ENCODE measurements around the gene STEAP2. TPM values are rescaled to one million over a fixed set of nuclear protein-coding genes. Genes with fewer than 3 reads are reported as not detected.

STEAP2 gene
- total RNA-seq, 1 donor from 2014 or later, result 2.3 TPM

- Mint-ChIP-seq H3K4me1 (ENCODE audit: low read depth, unreplicated experiment) (no peaks in the 10 kb centered on the region), H3K9me3 (ENCODE audit: unreplicated experiment) (peaks cover 5% of the 10 kb centered on the region), H3K4me3 (ENCODE audit: unreplicated experiment) (no peak overlapping the region), H3K27me3 (ENCODE audit: low read depth, unreplicated experiment) (no peaks in the 10 kb centered on the region), H3K36me3 (ENCODE audit: low read depth, unreplicated experiment) (no peaks in the 10 kb centered on the region), H3K27ac (ENCODE audit: unreplicated experiment) (no peak overlapping the region)
- Histone ChIP-seq H3K79me2 (ENCODE audit: insufficient read depth, low read length) (no peaks in the 10 kb centered on the region), H4K20me1 (ENCODE audit: insufficient read depth, low read length) (no peaks in the 10 kb centered on the region), H3K36me3 (ENCODE audit: insufficient read depth, low read length) (no peaks in the 10 kb centered on the region), H3K9ac (ENCODE audit: low read length) (no peak overlapping the region), H3K4me2 (ENCODE audit: low read length) (no peak overlapping the region), H3K27me3 (ENCODE audit: insufficient read depth, low read length) (no peaks in the 10 kb centered on the region), H3K4me1 (ENCODE audit: insufficient read depth, low read length) (no peaks in the 10 kb centered on the region), H3K27ac (ENCODE audit: low read depth, low read length) (no peak overlapping the region), H3K4me3 (ENCODE audit: insufficient read depth, low read depth, low read length) (no peak overlapping the region), H3K9me3 (ENCODE audit: insufficient read depth, low read depth, low read length) (no peaks in the 10 kb centered on the region), H2AFZ (ENCODE audit: low read depth, low read length) (no peak overlapping the region)
- TF ChIP-seq CTCF (IDR thresholded peaks at IDR 0.05; ENCODE audit: insufficient read depth, low read depth, low read length), result no peak
- no peak for TF ChIP-seq EZH2 (IDR thresholded peaks at IDR 0.05; ENCODE audit: insufficient read depth, low read length)
- FAIRE-seq (no peak), DNase-seq (ENCODE audit: low read depth) (no peak)
These were observed 24.0 kb upstream of the STEAP2 start for GRCh38 chr7:90187507-90188050.

DNA sequence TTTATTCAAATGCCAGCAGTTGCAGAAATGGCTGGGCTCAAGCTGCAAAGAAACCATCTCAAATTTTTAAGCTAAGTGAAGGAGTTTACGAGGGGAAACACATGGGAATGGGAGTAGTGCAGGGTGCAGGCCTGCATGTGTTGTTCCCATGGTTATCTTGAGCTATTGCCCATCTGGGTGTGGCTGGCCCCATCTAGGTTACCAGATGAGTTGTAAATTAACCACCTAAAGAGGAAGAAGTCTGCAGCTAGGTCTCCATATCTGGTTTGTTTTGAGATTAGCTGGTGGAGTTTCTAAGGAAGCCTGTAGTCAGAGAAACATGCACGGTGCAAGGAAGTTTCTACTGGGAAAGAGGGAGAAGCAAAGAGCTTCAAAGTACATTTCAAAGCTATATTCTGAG is 23.3 kb upstream of the STEAP2 start:
- Mint-ChIP-seq H3K36me3 (ENCODE audit: low read depth, unreplicated experiment) (no peaks in the 10 kb centered on the region), H3K9me3 (ENCODE audit: unreplicated experiment) (peaks cover 5% of the 10 kb centered on the region), H3K27ac (ENCODE audit: unreplicated experiment) (no peak overlapping the region), H3K4me3 (ENCODE audit: unreplicated experiment) (no peak overlapping the region), H3K27me3 (ENCODE audit: low read depth, unreplicated experiment) (no peaks in the 10 kb centered on the region), H3K4me1 (ENCODE audit: low read depth, unreplicated experiment) (peaks cover 3% of the 10 kb centered on the region)
- Histone ChIP-seq H3K4me1 (ENCODE audit: insufficient read depth, low read length) (no peaks in the 10 kb centered on the region), H2AFZ (ENCODE audit: low read depth, low read length) (no peak overlapping the region), H3K4me3 (ENCODE audit: insufficient read depth, low read depth, low read length) (no peak overlapping the region), H3K79me2 (ENCODE audit: insufficient read depth, low read length) (no peaks in the 10 kb centered on the region), H3K27me3 (ENCODE audit: insufficient read depth, low read length) (no peaks in the 10 kb centered on the region), H3K27ac (ENCODE audit: low read depth, low read length) (no peak overlapping the region), H3K9me3 (ENCODE audit: insufficient read depth, low read depth, low read length) (no peaks in the 10 kb centered on the region), H3K36me3 (ENCODE audit: insufficient read depth, low read length) (no peaks in the 10 kb centered on the region), H3K9ac (ENCODE audit: low read length) (no peak overlapping the region), H4K20me1 (ENCODE audit: insufficient read depth, low read length) (no peaks in the 10 kb centered on the region), H3K4me2 (ENCODE audit: low read length) (no peak overlapping the region)
- TF ChIP-seq EZH2 (IDR thresholded peaks at IDR 0.05; ENCODE audit: insufficient read depth, low read length) (no peak), CTCF (IDR thresholded peaks at IDR 0.05; ENCODE audit: insufficient read depth, low read depth, low read length) (no peak)
- DNase-seq (ENCODE audit: low read depth), result no peak
- FAIRE-seq, result no peak

- H3K9ac ChIP-seq (ENCODE audit: low read length), result no peak overlapping the region
- H2AFZ ChIP-seq (ENCODE audit: low read depth, low read length), result no peak overlapping the region
- H3K27ac ChIP-seq (ENCODE audit: low read depth, low read length), result no peak overlapping the region
- no peaks in the 10 kb centered on the region for H3K9me3 ChIP-seq (ENCODE audit: insufficient read depth, low read depth, low read length)
- FAIRE-seq, result no peak
- no peaks in the 10 kb centered on the region for H4K20me1 ChIP-seq (ENCODE audit: insufficient read depth, low read length)
- peaks cover 5% of the 10 kb centered on the region for H3K9me3 Mint-ChIP-seq (ENCODE audit: unreplicated experiment)
- no peaks in the 10 kb centered on the region for H3K79me2 ChIP-seq (ENCODE audit: insufficient read depth, low read length)
- no peak overlapping the region for H3K4me3 ChIP-seq (ENCODE audit: insufficient read depth, low read depth, low read length)
- H3K4me3 Mint-ChIP-seq (ENCODE audit: unreplicated experiment), result no peak overlapping the region
- no peaks in the 10 kb centered on the region for H3K27me3 Mint-ChIP-seq (ENCODE audit: low read depth, unreplicated experiment)
- H3K27ac Mint-ChIP-seq (ENCODE audit: unreplicated experiment), result no peak overlapping the region
- H3K4me1 ChIP-seq (ENCODE audit: insufficient read depth, low read length), result no peaks in the 10 kb centered on the region
- no peak overlapping the region for H3K4me2 ChIP-seq (ENCODE audit: low read length)
- peaks cover 3% of the 10 kb centered on the region for H3K4me1 Mint-ChIP-seq (ENCODE audit: low read depth, unreplicated experiment)
- DNase-seq (ENCODE audit: low read depth), result no peak
- TF ChIP-seq CTCF (IDR thresholded peaks at IDR 0.05; ENCODE audit: insufficient read depth, low read depth, low read length) (no peak), EZH2 (IDR thresholded peaks at IDR 0.05; ENCODE audit: insufficient read depth, low read length) (no peak)
- H3K36me3 ChIP-seq (ENCODE audit: insufficient read depth, low read length), result no peaks in the 10 kb centered on the region
- no peaks in the 10 kb centered on the region for H3K36me3 Mint-ChIP-seq (ENCODE audit: low read depth, unreplicated experiment)
- no peaks in the 10 kb centered on the region for H3K27me3 ChIP-seq (ENCODE audit: insufficient read depth, low read length)
These were observed 20.5 kb upstream of the STEAP2 start for GRCh38 chr7:90190995-90191394.
